Right kidney (tissue), 1 donor: ENCODE measurements around the gene MPPED2.

Experiments
- DNase-seq: peaks from one replicate; pipeline ENCODE4 v3.0.0-alpha.2; 2016

The MPPED2 gene

GRCh38 chr11:30452114-30452513, 134.0 kb downstream of the MPPED2 start:
- DNase-seq: no peak

- DNase-seq: no peak
Observed at GRCh38 chr11:30451626-30452025, 134.5 kb downstream of the MPPED2 start.

DNA sequence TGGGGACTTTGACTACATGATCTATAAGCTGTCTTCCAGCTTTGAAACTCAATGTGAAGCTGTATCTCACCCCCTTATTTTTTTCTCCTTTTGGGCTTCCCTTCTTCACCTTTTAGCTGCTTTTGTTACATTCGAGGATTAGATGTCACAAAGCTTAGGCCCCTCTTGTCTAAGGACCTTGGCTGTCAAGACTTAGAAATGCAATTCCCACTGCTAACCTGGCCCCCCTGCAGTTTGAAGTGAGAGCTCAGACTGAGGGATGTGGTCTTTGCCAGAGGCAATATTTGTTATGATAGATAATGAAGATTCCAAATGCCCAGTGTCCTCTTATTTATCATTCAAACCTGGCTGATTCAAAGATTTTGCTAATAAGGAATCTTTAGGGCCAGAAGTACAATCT, 135.0 kb downstream of the MPPED2 start:
- DNase-seq: no peak

DNA sequence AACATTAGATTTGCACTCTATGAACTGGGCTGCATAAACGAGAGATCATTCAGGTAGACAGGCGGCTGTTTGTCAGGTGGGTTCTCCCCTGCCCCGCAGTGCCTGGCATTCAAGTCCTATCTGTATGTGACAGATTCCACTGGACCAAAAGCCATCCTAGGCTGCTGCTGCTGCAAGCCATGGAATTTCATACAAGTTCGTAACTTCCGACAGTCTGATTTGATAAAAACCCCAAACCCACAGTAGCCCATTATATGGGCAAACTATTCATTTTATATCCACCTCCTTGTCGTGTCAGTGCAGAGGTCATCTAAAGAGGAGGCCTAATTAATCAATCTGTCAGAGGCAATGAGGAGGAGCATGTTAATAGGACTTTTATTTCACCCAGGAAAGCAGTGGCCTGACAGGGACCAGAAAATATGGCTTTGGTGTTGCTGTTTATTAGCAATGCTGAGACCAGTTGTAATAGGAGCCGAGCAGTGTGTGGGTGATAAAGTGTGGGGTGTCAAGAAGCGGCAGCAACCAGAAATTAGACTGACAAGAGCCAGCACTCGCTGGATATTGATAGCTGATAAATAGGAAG, 139.0 kb downstream of the MPPED2 start:
- DNase-seq: no peak

DNA sequence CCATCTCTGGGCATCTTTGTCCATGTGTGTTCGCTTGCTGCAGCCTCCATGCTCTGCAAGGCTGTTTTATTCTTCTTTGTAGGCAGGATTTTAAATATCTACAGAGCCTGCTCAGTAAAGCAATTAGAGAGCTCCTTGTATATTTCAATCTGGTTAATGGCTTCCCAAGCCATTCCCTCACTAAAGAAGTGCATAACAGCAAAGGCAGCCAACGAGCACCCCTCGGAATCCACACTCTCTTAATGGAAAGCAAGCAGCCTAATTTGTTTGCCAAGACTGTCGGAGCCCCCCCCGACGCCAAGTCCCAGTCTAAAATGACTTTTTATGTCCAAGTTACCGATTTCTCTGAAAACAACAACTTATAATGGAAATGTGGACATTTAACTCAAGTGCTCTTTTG, 139.6 kb downstream of the MPPED2 start:
- DNase-seq: no peak

GRCh38 chr11:30445056-30445455, 141.1 kb downstream of the MPPED2 start:
- DNase-seq: no peak

GRCh38 chr11:30440510-30440909, 145.6 kb downstream of the MPPED2 start:
- no peak for DNase-seq

DNA sequence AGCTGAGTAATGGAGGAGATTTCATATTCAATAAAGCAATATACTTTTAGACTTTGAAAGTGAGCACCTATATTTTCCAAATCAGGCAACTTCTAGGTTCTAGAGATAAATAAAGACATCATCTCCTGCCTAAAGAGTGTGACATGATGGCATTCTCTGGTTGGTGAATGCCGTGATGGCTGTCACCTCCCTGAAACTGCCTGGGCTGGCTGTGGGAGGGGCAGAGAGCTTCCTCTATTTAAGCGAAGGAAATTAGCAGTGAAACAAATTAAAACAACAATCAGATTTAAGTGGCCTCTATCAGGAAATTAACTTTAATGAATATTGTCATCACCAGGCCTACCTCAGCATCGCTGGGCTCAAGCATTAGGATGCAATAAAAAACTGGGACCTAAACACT, 149.4 kb downstream of the MPPED2 start:
- DNase-seq: no peak

GRCh38 chr11:30435488-30435887, 150.7 kb downstream of the MPPED2 start:
- DNase-seq: no peak

GRCh38 chr11:30434901-30435300, 151.3 kb downstream of the MPPED2 start:
- no peak for DNase-seq

DNA sequence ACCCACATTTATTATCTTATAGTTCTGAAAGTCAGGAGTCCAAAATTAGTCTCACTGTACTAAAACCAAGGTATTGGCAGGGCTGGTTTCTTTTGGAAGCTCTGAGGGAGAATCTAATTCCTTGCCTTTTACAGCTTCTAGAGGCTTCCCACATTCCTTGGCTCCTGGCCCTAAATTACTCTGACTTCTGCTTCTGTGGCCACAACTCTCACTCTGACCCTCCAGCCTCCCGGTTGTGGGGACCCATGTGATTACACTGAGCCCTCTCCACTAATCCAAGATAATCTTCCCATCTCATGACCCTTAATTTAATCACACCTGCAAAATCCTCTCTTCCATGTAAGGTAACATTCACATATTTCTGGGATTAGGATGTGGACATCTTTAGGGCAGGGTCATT, 152.3 kb downstream of the MPPED2 start:
- DNase-seq: no peak

- DNase-seq: no peak
Observed at GRCh38 chr11:30432716-30433115, 153.4 kb downstream of the MPPED2 start.

DNA sequence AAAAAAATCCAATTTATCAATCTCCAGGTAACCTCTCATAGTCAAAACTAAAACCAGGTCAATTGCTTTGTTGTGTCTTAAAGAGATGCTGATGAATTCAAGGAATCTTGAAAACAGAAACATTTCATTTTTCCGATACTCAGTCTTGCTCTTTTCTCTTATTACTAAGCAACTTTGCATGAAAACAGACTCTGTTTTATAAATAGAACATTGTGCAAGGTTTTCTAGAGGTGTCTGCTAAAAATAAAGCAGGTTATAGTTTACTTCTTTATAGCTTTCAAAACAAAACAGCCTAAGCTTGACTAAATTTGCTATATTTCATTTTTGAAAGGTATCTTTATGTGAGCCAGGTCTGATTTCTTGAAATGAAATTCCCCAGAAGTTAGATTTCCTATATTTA, 154.0 kb downstream of the MPPED2 start:
- no peak for DNase-seq

GRCh38 chr11:30431127-30431814, 154.9 kb downstream of the MPPED2 start:
- DNase-seq: no peak

- no peak for DNase-seq
Observed at GRCh38 chr11:30429550-30429949, 156.6 kb downstream of the MPPED2 start.

DNA sequence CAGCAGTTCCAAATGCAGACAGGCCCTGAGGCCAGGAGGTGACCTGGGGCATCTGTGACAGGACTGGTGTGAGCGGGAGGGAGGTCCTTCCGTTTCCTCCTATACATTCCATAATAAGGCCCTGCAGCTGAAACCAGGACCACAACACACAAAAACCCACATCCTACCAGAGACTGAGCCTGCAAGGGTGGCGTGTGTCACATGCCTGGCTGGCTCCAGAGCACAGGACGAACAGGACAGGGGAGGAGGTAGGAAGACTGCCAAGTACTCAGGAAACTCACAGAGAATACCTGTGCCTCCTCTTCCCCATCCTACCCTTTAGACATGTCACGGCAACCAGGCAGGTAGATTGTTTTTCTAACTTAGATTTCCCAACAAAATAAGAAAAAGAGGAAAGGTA, 159.4 kb downstream of the MPPED2 start:
- DNase-seq: no peak

DNA sequence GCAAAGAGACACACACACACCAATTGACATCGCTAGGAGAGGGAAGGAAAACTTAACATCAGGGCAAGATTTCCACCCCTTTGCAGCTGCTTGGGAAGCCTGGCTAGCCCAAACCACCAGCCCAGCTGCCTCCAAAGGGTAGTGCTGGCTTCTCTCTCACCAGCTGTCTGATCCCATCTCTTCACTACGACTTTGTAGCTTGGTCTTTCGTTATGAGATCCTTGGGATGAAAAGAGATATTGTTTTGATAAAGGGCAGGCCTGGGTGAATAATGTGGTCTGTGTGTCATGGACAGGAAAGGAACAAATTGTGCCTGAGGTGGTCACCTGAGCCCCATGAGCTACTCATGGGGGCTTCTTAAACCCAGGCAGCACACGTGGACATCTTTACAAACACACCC, 161.3 kb downstream of the MPPED2 start:
- no peak for DNase-seq

GRCh38 chr11:30424321-30424720, 161.8 kb downstream of the MPPED2 start:
- DNase-seq: no peak

DNA sequence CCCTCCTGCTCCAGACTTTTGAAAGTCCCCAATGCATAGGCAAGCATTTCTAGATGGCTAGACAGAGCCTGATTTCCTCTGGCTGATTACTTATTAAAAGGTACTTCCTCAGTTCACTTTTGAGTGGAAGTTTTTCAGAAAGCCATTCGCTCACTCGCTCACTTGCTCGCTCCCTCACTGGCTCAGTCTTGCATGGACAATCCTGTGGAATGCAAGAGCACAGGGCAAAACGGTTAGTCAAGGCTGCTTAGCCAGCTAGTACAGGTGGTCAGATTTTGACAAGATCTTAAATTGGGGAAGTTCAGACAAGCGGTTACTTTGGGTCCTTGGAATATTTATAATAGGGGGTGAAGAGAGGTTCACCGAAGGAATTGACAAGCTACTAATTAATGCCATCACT, 162.3 kb downstream of the MPPED2 start:
- DNase-seq: peak; percentile 58

GRCh38 chr11:30423279-30423648, 162.9 kb downstream of the MPPED2 start:
- DNase-seq: no peak

DNA sequence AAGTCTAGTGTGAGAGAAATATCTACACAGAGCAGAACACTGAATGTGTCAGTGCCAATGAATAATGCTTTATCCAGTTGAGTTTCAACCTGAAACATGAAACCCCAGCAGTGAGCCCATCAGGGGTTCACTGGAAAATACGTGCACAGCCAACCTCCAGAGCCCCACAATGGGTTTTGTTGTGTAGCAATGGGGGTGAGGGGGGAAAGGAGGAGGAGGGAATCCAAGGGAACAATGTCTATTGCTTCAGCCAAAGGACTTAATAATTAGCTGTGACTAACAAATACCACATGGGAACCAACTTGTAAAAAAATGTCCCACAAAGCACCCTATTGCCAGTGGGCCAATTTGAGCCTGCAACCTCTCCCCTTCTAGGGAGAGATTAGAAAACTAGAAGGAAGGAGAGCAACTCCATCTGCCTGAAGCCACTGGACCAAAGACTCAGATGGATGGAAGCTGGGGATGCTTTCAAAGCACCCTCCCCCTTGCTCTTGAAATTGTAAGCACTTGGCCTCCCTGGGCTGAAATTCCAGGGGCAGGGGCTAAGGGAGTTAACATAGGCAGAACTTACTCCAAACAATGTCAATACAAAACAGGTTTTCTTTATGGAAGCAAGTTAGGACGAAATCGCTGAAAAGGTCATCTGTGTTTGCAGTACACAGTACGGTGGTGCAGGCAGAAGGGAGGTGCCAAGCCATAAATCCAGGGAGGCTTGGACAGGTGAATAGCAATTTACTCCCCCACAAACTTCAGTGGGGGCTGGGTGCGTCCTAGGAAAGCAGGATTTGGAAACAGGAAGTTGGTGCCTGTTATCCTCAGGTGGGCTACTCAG, 163.5 kb downstream of the MPPED2 start:
- DNase-seq: peak; percentile 49

DNA sequence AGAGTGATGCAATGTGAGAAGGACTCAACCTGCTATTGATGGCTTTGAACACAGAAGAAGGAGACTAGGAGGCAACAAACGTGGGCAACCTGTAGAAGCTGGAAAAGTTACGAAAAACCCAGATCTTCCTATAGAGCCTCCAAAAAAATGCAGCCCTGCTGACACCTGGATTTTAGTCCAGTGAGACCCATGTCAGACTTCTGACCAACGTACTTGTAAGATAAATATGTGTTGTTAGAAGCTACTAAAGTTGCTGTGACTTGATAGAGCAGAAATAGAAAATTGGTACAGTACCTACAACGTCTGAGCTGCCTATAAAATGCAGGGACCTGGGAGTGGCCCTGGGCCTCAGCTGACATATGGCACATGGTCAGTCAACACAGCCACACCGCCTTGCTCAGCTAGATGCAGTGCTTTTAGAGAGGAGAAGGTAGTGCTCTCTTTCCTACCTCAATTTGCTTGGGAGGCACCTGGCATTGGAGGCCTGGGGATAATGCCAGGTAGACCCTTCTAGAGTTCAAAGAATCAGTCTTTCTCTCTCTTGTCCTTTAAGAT, 165.8 kb downstream of the MPPED2 start:
- DNase-seq: no peak

DNA sequence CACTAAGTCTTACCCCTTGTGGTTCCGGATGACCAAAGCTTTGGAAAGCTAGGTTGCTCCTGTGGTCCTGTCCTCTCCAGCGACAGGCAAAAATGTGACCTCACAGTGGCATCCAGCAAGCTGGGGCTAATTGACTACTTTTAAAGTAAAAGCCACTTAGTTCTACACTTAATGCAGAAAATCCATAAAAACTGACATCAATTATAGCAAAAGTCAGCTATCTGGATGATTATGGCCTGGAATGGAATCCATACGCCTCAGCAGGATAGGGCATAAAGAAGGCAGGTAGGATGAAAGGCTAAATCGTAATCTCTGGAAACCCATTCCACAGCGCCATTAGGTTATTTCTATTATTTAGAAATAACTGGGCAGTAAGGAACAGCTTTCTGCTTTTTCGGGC, 171.3 kb downstream of the MPPED2 start:
- no peak for DNase-seq
